COLO668 (cell line): ENCODE data around the gene G6PD.

Experiments used
- DNase-seq: peaks from one replicate; lab custom pipeline; 2025; ENCODE audit not compliant: unreplicated experiment; lab: John Stamatoyannopoulos, UW

Gene G6PD

GRCh38 chrX:154488336-154489075 is 58.1 kb downstream of the G6PD start:
- DNase-seq, result no peak

- DNase-seq, result no peak
Observed at GRCh38 chrX:154487518-154488290, 58.9 kb downstream of the G6PD start.

- DNase-seq, result peak; percentile 83
Observed at GRCh38 chrX:154486396-154487207, 60.0 kb downstream of the G6PD start, which contains the start of gene UBL4A. Gene UBL4A, minus strand, starts transcription at chrX:154486615. Its CDS starts 31 bp downstream, at chrX:154486584.

- DNase-seq, result peak; percentile 68
Observed at GRCh38 chrX:154486052-154486395, 60.6 kb downstream of the G6PD start.

- peak; percentile 58 for DNase-seq
Observed at GRCh38 chrX:154485150-154486051, 61.2 kb downstream of the G6PD start.

GRCh38 chrX:154484255-154485149 is 62.1 kb downstream of the G6PD start:
- peak; percentile 48 for DNase-seq

GRCh38 chrX:154483325-154483724 is 63.3 kb downstream of the G6PD start:
- no peak for DNase-seq

GRCh38 chrX:154482786-154483185 is 63.9 kb downstream of the G6PD start:
- no peak for DNase-seq

- no peak for DNase-seq
Observed at GRCh38 chrX:154481911-154482601, 64.6 kb downstream of the G6PD start.
